Stomach (tissue), 4 donors: ENCODE measurements around the gene RASIP1.

Experiments
- CTCF ChIP-seq, 7 experiments: fragments of 450-650 bp in 4 of 7; fragments of 200-600 bp in 3 of 7; sonication (generic) in 3 of 7; IDR thresholded peaks; one replicate each; pipeline ENCODE4 v1.5.1; 2016 to 2019; ENCODE audit warnings: antibody characterized with exemption in 7 of 7, control low read depth in 2 of 7, mild to moderate bottlenecking in 1 of 7
- EP300 ChIP-seq: sonication (generic); formaldehyde crosslinking; IDR thresholded peaks from one replicate; pipeline ENCODE4 v1.6.1; 2017; ENCODE audit warnings: antibody characterized with exemption
- POLR2AphosphoS5 ChIP-seq, 3 donors: sonication (generic); formaldehyde crosslinking; IDR thresholded peaks; one replicate each; pipeline ENCODE4 v1.6.1; 2016; ENCODE audit warnings: antibody characterized with exemption in 3 of 3

- no peak for TF ChIP-seq CTCF (IDR thresholded peaks at IDR 0.05)
- no peak for TF ChIP-seq EP300
- TF ChIP-seq POLR2AphosphoS5 (IDR thresholded peaks at IDR 0.05) = no peak
These were observed 17.3 kb upstream of the RASIP1 start for GRCh38 chr19:48757741-48758144.
